Measurements from ENCODE around the gene NR0B2. TPM values are rescaled to one million over a fixed set of nuclear protein-coding genes. Genes with fewer than 3 reads are reported as not detected.
A peak's percentile ranks its signal among the peaks of the same experiment; 100 is the strongest.
"Not testable (repeated sequence)": the region's sequence is repeated elsewhere in the genome, so short reads cannot be mapped to it uniquely, and the experiment has no call there.

NR0B2 gene
- total RNA-seq, 1 experiment from 2014 or later, result not detected

- no peak for DNase-seq (ENCODE audit: low read depth)
Measured at GRCh38 chr1:26894263-26894662, 19.5 kb downstream of the NR0B2 start.

- no peak for DNase-seq (ENCODE audit: low read depth)
Measured at GRCh38 chr1:26890467-26890796, 23.3 kb downstream of the NR0B2 start.

- peak; percentile 61 for DNase-seq (ENCODE audit: low read depth)
Measured at GRCh38 chr1:26889551-26890466, 24.0 kb downstream of the NR0B2 start, which contains the start of gene GPN2. GPN2 (minus strand) TSS chr1:26890283; CDS start chr1:26890096, 187 bp downstream.

- no peak for DNase-seq (ENCODE audit: low read depth)
Measured at GRCh38 chr1:26888231-26888630, 25.5 kb downstream of the NR0B2 start.

GRCh38 chr1:26887125-26887524 lies 26.6 kb downstream of the NR0B2 start:
- peak; percentile 33 for DNase-seq (ENCODE audit: low read depth)

GRCh38 chr1:26882696-26883463 lies 30.9 kb downstream of the NR0B2 start:
- no peak for DNase-seq (ENCODE audit: low read depth)

- not testable (repeated sequence) for DNase-seq (ENCODE audit: low read depth)
Measured at GRCh38 chr1:26881611-26882010, 32.2 kb downstream of the NR0B2 start.

GRCh38 chr1:26879793-26880192 lies 34.0 kb downstream of the NR0B2 start:
- no peak for DNase-seq (ENCODE audit: low read depth)

GRCh38 chr1:26877326-26877725 lies 36.4 kb downstream of the NR0B2 start:
- DNase-seq (ENCODE audit: low read depth), result no peak

GRCh38 chr1:26874896-26875295 lies 38.9 kb downstream of the NR0B2 start:
- no peak for DNase-seq (ENCODE audit: low read depth)

GRCh38 chr1:26873097-26873496 lies 40.7 kb downstream of the NR0B2 start:
- not testable (repeated sequence) for DNase-seq (ENCODE audit: low read depth)

- DNase-seq (ENCODE audit: low read depth), result peak; percentile 99
Measured at GRCh38 chr1:26864610-26865480, 48.9 kb downstream of the NR0B2 start.

GRCh38 chr1:26863685-26864077 lies 50.1 kb downstream of the NR0B2 start:
- DNase-seq (ENCODE audit: low read depth), result no peak

GRCh38 chr1:26862781-26863684 lies 50.7 kb downstream of the NR0B2 start, which contains the start of gene SFN:
SFN (plus strand) TSS chr1:26863149; CDS start chr1:26863213, 64 bp downstream.
- DNase-seq (ENCODE audit: low read depth), result peak; percentile 76

- peak; percentile 21 for DNase-seq (ENCODE audit: low read depth)
Measured at GRCh38 chr1:26861889-26862378, 51.8 kb downstream of the NR0B2 start.

Other genes with a start within 250 kb of the NR0B2 start
- 15.0 and 17.2 TPM in 2 replicates for gene ARID1A, start 218.0 kb downstream of the NR0B2 start, total RNA-seq (2014; rRNA removed; shearing (Covaris generic))
- 9.5 and 13.3 TPM in 2 replicates for gene PIGV, start 126.0 kb downstream of the NR0B2 start, total RNA-seq (2014; rRNA removed; shearing (Covaris generic))
- gene ZDHHC18, start 87.3 kb downstream of the NR0B2 start, total RNA-seq (2014; rRNA removed; shearing (Covaris generic)), result 15.9 and 30.4 TPM in 2 replicates
- 5.2 and 7.0 TPM in 2 replicates for gene SFN, start 50.8 kb downstream of the NR0B2 start, total RNA-seq (2014; rRNA removed; shearing (Covaris generic))
- 17.9 and 33.6 TPM in 2 replicates for gene GPN2, start 23.7 kb downstream of the NR0B2 start, total RNA-seq (2014; rRNA removed; shearing (Covaris generic))
- 11.2 TPM in 2 replicates for gene GPATCH3, start 13.5 kb downstream of the NR0B2 start, total RNA-seq (2014; rRNA removed; shearing (Covaris generic))
- 142 and 182 TPM in 2 replicates for gene NUDC, start 7.8 kb upstream of the NR0B2 start, total RNA-seq (2014; rRNA removed; shearing (Covaris generic))
- gene KDF1, start 46.5 kb upstream of the NR0B2 start, total RNA-seq (2014; rRNA removed; shearing (Covaris generic)), result not detected in 2 replicates
- 15.2 and 18.9 TPM in 2 replicates for gene TRNP1, start 79.7 kb upstream of the NR0B2 start, total RNA-seq (2014; rRNA removed; shearing (Covaris generic))
- gene TENT5B, start 98.9 kb upstream of the NR0B2 start, total RNA-seq (2014; rRNA removed; shearing (Covaris generic)), result 0.13 TPM in 1 of 2 replicates, not detected in the other
- gene SLC9A1, start 241.2 kb upstream of the NR0B2 start, total RNA-seq (2014; rRNA removed; shearing (Covaris generic)), result 11.3 and 13.1 TPM in 2 replicates